Measurements from ENCODE around the gene NFASC.

NFASC gene

DNA sequence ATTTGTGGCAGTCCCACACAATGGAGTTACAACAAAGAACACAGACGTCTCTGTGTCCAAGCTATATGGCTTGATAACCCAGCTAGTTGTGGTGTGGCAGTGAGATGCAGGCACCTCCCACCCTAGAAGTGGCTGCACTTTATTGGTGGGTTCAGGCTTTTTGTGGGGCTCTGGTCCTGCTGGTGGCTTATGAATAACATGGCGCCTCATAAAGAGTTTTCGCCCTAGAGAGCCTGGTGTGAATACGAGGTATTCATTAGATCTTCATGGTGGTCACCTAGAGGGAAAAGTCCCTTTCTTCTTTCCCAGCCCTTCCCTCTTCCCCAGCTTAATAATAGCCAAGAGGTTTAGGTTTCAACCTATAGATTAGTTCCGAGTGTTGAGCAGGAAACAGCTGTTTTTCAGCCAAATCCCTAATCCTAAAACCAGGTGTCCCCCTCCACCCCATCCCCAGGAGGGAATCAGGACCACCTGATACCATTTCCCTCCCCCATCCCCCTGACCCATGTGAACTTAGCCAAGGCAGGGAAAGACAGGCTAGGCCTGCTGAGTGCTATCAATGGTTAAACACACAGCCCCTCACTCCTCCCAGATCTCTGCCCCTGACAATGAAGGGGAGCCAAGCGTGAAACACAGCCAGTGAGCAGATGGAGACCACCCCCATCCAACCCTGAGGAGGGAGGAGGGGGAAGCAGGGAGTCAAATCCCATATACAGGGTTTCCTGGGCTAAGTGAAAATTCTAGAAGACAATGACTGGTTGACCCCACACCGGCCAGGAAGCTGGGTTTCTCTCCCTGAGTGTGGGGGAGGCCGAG is 58.2 kb downstream of the NFASC start:
- DNase-seq (ENCODE audit: low read depth in 2 of 2): no peak

DNA sequence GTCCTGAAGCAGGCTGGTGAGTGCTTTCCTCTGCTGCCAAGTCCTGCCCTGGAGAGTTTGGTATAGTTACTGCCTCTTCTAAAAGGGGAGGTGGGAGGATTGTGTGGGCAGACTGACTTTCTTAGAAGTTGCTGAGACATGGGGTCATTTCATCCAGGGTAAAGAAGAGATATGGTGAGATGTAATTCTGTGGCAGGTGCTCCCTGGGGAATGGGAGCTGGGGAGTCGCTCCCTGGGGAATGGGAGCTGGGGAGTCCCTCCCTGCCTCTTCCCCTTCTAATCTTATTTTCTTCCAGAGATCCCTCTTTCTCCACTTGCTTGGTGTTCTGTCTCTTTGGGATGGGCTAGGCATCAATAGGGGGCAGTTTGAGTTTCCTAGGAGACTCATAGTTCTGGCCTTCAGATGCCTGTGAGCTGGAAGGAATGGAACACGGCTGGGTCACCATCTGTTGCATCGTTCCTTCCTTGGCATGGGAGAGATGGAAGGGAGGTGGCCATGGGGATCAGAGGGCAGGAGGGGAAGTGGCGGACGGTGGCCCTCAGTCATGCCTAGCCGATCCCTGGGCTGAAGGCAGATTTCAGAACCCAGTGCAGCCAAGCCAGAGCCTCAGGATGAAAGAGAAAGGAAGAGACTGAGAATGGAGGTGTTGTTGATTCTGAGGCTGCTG is 59.0 kb downstream of the NFASC start:
- no peak for DNase-seq (ENCODE audit: low read depth in 2 of 2)

DNA sequence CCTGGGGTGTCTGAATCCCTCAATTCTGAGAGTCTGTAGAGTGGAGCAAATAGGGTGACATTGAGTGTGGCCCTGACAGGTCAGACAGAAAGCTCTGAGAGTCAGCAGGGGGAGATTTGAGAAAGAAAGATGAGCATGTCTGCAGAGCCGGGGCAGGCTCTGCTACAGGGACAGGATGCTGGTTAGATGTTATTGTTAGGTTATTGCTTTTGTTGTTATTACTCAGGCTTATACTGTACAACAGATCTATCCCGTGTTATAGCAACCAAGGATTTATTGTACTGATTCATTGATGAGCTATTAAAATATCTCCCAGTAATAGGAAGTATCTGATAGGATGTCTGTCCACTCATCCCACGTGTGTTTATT is 59.5 kb downstream of the NFASC start:
- no peak for DNase-seq (ENCODE audit: low read depth in 2 of 2)

DNA sequence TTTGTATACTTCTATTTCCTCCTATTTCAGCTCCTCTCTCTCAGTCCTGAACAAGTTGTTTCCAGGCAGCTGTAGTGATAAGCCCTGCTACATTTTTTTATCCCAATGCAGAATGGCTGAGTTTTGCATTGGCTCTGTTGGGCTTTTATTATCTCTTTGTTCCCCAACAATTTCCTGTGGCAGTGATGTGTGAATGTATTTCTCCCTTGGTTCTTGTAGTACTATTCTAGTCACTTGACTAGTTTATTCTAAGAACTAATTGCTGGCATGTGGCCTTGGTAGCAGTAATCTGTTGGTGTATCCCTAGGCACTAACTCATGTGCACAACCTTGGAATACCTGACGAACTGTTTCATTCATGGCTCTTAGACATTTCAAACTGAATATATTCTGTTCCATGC is 60.7 kb downstream of the NFASC start:
- DNase-seq (ENCODE audit: low read depth in 2 of 2): no peak

DNA sequence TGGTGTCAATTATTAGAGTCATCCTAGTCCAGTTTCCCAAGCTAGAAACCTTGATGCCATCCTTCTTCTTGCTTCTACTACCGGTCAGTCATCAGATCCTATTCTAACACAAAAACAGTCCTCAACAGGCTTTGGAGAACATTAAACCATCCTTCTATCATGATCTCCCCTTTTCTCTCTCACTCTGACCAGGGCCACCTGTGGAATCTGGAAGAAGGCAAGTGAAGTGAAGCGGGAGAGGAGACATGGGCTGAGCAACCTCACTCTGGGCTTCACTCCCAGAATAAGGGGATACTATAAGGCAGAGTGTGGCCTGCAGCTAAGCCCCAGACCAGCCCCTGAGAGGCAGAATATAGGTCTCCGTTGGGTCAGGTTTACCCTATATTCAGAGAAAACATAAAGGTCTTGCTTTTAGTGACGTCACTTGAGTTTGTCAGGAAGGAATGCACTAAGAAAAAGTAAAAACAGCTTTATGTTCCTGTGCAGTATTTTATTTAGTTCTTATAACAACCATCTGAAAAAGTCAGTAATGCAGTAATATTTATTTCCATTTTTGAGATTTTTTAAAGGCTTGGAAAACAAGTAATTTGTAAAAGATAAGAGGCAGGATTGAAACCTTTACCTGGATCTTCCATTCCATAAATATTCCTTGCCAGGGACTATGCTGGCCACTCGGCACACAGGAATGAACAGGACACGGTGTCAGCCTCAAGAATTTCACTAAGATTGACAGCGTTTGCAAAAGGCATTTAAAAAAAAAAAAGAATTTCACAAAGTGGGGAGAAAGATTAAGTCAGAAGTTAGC is 61.3 kb downstream of the NFASC start:
- no peak for DNase-seq (ENCODE audit: low read depth in 2 of 2)

DNA sequence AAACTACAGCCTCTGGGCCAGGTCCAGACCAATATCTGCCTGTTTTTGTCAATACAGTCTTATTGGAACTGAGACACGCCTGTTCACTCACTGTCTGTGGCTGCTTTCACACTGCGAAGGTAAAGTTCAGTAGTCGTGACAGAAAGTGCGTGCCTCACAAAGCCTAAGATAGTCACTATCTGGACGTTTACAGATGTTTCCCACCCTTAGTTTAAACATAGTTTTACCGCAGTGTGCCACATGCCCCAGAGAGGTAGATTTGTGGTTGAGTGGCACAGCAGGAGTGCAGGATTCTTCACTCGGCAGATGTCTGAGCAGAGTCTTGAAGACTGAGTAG is 61.9 kb downstream of the NFASC start:
- DNase-seq (ENCODE audit: low read depth in 2 of 2): no peak

DNA sequence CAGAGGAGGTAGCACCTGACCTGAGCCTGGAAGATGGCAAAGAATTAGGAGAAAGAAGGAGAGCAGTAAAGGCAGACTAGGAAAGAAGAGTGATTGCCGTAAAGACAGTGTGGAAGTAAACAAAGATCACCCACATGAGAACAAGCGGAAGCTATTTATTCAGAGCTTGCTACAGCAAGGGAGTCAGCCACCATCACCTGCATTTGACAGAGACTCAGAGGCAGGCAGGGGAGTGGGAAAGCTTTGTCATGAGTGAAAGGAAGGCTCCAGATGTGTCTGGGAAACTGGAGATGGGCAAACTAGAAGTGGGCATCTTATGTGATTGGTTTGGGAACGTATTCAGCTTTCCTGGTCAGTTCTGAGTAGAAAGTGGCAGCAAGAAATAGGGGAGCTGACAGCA is 64.5 kb downstream of the NFASC start:
- DNase-seq (ENCODE audit: low read depth in 2 of 2): no peak

DNA sequence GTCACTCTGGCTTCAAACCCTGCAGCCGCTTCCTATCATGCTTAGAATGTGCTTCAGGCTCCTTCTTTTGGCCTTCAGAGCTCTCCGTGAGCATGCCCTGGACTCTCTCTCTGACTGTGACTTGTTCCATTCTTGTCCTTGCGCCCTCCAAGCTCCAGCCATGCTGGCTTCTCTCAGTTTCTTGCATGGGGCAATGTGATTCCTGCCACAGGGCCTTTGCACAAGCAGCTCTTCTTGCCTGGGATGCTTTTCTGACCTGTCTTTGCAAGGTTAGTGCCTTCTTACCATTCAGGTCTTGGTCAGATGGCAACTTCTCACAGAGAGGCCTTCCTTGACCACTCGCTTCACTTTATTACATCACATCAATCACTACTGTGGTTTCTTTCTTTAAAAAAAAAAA is 66.1 kb downstream of the NFASC start:
- DNase-seq (ENCODE audit: low read depth in 2 of 2): no peak

DNA sequence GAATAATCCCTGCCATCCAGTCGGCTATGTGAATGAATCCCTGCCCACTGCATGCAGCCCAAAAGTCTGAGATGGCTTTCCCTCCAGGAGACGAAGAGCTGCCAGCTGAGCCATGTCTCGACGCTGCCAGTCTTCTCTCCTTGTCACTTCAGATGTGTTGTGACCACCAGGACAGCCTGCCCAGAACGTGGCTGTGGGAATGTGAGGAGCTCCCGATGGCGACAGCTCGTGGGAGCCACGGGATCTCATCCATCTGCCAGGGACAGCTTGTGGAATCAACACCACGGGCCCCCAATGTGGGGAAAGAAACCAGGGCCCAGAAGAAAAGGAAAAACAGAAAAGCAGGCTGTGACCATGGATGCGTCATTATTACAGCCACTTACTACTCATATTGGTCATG is 67.2 kb downstream of the NFASC start:
- no peak for DNase-seq (ENCODE audit: low read depth in 2 of 2)

DNA sequence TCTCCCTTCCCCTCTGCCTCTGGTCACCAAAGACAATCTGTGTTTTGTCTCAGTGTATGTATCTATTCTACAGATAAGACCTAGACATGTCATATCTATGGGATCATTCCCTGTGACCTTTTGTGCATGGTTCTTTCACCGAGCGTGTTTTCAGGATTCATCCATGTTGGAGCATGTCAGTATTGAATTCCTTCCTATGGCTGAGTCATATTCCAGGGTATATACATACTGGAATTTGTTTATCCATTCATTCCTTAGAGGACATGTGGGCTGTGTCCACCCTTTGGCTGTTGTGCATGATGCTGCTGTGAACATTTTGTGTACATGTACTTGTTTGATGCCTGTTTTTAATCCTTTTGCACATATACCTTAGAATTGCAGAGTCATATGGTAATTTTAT is 69.9 kb downstream of the NFASC start:
- no peak for DNase-seq (ENCODE audit: low read depth in 2 of 2)

DNA sequence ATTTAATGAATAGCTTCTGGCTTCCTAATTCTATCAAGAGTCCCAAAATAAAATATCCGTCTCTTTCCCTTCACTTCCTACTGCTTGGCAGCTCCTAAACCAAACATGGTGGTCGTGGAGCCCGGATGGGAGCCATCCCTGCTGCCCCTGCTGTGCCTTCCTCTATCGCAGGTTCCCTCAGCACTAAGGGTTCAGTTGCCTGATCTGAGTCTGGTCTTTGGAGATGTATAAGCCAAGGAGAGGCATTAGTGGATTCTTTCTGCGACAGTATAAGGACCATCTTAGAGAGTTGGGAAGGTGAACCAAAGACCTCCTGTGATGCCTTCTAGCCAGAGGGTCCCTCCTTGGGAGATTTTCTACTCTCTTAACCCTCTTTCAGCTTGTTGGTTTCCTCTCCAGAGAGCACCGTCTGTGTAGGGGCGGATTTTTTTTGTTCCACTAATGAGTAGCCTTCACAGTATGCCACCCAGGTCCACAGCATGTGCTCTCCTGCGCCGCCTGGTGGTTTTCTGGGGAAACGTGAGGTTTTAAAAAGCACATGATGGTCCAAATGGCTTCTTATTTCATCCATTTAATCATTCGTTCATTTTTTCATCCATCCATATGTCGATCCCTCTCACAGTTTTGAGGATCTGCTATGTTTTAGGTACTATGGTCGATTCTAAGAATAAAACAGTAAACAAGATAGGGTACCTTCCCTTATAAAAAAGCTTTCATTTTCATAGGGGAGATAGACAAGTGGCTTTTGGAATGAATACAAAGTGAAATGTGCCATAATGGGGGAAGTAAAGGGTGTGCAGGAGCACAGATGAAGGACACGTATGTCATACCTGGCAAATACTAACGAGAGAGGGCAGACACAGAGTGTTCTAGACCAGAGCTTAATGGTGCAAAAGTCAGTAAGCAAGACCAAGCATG is 71.0 kb downstream of the NFASC start:
- peak; percentile 3 to 15 for DNase-seq (ENCODE audit: low read depth in 2 of 2)

DNA sequence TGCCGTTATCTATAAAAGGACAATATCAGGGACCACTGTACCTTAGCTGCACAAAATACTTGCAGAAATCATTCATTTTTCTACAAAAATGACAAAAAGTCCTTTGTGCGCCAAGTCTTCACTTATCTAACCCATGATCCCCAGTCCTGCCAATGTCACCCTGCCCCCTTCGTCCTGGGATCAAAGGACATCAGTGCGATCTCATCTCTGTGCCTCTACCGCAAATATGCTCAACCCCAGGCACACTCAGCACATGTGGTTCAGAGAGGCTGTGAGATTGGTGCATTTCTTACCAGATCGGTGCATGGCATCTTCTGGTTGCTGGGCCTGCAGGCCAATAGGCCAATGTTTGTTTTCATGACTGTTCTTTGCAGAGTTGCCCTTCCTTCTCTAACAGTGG is 72.8 kb downstream of the NFASC start:
- DNase-seq (ENCODE audit: low read depth in 2 of 2): no peak

DNA sequence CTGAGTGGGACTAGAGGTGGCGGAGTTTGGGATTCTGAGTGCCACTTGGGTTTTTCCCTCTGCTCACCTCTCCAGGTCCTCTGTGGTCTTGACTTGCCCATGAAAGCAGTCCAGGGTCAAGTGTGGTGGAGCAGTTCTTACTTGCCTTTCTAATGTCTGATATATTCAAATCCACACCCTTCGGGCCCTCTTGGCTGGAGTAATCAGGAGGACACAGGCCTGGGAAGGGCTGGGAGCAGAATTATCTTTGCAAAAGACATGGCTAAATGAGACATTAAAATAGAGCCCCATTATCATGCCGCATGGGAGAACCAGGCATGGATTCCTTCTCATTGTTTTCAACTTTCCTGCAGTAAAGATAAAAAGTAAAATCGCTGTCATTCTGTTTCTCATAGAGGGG is 74.0 kb downstream of the NFASC start:
- DNase-seq (ENCODE audit: low read depth in 2 of 2): no peak

DNA sequence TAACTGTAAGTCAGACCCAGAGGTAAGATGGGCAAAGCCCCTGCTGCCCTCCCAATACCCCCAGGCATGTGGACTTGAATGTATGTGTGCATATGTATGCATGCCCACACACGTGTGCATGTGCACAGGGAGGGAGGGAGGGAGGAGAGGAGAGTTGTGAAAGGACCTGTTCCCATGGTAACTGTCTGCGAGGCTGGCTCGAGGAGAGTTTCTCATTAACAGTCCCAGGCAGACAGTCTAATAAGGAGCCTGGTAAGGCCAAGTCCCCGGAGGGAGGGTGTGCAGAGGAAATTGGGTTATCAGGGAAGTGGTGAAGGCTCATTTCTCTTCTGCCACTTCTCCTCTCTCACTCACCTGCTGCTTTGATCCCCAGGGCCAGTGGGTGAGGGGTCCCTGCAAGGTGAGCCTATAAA is 74.9 kb downstream of the NFASC start:
- no peak for DNase-seq (ENCODE audit: low read depth in 2 of 2)

DNA sequence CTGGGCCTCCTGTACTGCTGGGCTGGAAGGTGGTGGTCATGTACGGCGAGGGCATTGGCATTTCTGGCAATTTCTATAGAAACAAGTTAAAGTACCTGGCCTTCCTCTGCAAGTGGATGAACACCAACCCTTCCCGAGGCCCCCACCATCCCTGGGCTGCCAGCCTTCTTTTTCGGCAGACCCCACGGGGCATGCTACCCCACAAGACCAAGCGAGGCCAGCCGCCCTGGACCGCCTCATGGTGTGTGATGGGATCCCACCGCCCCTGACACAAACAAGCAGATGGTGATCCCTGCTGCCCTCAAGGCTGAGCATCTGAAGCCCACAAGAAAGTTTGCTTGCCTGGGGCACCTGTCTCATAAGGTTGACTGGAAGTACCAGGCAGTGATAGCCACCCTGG is 76.0 kb downstream of the NFASC start:
- DNase-seq (ENCODE audit: low read depth in 2 of 2): no peak

DNA sequence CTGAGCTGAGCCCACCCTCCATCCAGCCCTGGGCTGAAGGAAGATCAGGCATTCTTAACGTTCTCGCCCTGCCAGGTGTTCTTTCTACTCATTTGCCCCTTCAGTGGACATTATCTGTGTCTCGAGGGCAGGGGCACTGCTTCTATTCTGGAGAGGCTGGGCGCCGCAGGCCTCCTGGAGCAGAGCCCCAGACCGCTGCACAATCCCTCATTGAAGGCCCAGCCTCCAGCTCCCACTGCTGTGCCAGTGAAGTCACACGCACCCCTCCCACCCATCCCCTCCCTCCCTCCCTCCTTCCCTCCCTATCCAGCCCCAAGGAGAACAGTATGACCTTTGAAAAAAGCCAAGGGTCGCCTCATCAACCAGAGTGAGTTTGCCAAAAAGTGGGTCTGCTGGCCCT is 76.7 kb downstream of the NFASC start:
- DNase-seq (ENCODE audit: low read depth in 2 of 2): no peak

DNA sequence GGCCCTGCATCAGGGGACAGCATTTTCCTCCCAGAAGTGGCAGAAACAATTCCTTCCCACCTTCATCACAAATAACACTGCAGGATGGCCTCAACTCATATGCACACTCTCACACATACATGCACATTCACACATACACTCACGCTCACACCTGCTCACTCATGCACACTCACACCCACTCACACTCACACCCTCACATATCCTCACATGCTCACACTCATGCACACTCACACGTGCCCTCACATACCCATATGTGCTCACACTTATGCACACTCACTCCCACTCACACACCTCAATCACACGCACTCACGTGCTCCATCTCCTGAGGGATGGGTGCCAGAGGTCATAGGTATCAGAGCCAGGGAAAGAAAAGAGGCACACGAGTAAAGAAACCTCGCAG is 77.1 kb downstream of the NFASC start:
- DNase-seq (ENCODE audit: low read depth in 2 of 2): no peak

DNA sequence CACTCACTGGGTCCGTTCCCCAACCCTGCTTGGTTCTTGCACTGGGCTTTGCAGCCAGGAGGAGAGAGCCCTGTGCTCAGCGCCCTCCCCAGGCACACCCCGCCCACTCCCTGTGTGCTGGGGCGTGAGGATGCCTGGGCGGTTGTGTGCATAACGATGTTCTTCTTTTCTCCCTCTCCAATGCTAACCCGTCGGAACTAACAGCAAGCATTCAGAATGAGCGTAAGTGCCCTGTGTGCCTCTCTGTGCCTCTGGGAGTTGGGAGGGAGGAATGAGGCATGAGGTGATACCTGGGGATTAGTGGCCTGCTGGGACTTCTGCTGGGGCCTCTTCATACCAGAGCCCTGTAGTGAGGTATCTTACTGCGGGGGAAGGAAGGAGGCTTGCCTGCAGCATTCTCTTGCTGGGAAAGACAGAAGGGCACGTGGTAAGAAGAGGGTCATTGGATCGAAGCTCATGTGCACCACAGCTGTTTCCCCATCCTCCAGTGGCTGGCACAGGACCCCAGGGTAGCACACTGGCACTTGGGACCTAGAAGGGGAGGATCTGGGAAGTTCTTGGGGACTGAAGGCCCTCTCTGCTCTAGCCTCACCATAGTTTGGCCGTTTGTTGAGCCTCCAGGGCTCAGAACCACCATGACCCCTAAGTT is 79.8 kb downstream of the NFASC start:
- no peak for DNase-seq (ENCODE audit: low read depth in 2 of 2)

DNA sequence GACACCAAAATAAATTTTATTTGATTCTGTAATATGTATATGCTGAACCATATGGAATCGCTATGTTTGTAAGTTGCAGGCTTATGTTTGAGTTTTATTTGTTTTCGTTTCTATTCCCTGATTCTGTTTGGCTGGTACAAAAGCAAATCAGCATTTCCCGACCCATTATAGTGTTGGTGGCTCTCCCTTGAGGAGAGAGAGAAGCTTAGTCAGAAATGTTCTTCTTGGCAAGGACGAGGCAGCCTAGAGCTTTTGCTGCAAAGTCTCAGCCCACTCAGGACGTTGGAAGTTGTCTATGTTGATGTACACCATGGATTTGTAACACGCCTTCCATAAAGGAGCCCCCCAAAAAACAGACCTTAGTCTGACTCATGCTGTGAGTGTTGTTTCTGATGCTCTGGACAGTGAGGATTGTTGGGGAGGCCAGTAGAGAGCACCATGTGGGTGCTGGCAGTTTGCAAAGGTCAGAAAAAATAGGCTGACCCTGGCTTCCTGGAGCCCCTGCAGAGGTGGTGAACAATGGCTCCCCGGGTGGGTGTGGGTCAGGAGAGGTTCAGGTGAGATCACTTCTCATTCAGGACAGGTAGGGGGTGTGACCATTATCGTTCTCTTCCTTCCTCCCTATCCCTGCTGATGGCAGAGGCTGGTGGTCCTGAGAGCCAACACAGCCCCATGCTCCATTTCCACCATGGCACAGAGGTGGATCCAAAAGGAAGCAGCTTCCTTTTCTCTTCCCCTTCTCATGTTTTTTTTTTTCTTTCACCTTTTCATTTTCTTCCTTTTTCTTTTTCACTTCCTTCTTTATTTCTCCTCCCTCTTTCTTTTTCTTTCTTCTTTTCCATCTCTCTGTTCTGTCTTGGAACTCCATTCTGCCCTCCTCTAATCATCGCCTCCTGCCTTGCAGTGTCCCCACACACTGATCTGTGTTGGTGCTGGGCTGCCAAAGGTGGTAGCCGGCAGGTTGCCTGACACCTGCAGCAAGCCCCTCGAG is 88.0 kb downstream of the NFASC start:
- DNase-seq (ENCODE audit: low read depth in 2 of 2): no peak

DNA sequence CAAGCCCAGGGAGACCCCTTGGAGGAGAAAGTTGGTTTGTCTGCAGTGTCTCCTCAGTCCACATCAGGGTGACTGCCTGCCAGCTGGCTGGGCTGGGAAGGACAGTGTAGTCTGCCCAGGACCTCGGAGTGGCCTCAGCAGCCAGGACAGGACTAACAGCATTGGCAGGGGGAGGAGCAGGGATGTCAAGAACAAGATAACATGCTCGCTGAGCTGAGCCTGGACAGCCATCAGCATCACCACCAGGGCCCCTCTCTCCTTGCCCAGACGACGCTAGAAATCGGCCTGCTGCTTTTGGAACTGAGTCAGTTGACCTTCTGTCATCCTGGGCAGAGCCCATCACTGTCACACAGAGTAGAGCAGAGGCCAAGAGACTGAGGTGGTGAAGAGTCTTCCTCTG is 88.7 kb downstream of the NFASC start:
- no peak for DNase-seq (ENCODE audit: low read depth in 2 of 2)

Measured in fibroblast of skin of left biceps (primary cell).